ENCODE measurements around the gene POR.

DNA sequence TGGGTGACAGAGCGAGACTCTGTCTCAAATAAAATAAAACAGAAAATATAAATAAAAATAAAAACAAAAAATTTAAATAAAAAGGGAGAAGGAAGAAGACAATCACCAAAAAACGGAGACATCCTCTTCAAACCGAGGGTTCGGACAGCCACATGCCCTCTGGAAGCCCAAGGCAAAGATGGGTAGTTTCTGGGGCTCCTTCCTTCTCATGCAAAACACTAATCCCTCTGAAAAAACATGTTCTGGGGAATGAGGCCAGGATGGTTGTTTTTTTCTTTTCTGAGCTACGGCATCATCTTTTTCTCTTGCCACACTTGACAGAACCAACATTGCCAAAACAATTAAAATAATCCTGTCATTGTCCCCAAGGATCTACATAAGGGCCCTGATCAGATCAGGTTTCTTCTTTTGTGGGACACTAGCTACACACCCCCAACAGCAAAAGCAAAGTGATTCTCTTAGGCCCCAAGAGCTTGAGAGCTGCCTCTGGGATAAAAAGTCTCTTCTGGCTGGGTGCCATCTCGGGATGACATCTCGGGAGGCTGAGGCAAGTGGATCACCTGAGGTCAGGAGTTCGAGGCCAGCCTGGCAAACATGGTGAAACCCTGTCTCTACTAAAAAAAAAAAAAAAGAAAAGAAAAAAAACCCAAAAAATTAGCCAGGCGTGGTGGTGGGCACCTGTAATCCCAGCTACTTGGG, 14.2 kb upstream of the POR start:
- TF ChIP-seq, protein P1, sequence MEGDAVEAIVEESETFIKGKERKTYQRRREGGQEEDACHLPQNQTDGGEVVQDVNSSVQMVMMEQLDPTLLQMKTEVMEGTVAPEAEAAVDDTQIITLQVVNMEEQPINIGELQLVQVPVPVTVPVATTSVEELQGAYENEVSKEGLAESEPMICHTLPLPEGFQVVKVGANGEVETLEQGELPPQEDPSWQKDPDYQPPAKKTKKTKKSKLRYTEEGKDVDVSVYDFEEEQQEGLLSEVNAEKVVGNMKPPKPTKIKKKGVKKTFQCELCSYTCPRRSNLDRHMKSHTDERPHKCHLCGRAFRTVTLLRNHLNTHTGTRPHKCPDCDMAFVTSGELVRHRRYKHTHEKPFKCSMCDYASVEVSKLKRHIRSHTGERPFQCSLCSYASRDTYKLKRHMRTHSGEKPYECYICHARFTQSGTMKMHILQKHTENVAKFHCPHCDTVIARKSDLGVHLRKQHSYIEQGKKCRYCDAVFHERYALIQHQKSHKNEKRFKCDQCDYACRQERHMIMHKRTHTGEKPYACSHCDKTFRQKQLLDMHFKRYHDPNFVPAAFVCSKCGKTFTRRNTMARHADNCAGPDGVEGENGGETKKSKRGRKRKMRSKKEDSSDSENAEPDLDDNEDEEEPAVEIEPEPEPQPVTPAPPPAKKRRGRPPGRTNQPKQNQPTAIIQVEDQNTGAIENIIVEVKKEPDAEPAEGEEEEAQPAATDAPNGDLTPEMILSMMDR (conservative IDR thresholded peaks at IDR 0.05; ENCODE audit: low read depth, low read length), result no peak
- TF ChIP-seq EZH2 (IDR thresholded peaks at IDR 0.05; ENCODE audit: borderline replicate concordance, low read depth, low read length, poor library complexity, severe bottlenecking), result no peak

Measured in A673 (cell line).